ENCODE results near the gene C1orf210. TPM values are rescaled to one million over a fixed set of nuclear protein-coding genes. Genes with fewer than 3 reads are reported as not detected.

The C1orf210 gene
- total and polyA plus RNA-seq, 9 donors = 0.42 to 2.1 (median 0.72) TPM; not detected in 4

DNA sequence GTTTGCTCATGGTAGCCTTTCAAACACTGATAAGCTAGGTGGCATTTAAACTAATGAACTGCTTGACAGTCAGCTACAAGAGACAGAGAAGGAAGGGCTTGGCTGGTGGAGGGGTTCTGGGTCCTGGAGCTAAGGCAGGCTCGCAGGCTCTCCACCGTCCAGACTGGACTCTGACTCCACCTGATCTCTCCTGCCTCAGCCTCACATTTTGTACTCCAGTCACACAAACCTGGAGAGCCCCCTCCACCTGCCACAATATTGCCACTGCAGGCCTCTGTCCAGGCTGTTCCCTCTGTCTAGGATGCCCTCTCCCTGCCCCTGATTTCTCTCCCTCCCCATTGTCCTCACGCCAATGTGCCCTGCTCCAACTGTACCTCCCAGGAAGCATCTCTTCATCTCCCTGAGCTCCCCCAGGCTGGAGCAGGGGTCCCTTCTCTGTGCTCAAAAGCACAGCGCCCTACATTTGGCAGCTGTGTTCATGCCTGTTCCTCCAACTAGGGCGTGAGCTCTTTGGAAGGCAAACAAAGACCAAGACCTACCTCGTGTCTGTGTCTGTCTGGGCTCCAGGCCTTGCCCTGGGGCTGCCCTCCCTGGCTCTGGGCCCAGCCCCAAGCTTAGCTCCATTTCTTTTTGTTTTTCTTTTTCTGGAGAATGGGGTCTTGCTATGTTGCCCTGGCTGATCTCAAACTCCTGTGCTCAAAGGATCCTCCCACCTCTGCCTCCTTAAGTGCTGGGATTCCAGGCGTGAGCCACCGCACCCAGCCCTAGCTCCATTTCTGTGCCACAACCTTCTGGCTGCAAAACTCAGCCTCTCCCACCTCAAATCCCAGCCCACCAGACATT is 18.3 kb upstream of the C1orf210 start:
- TF ChIP-seq POLR2A (IDR thresholded peaks at IDR 0.05) = no peak
- TF ChIP-seq EP300 (IDR thresholded peaks at IDR 0.05) = no peak
- no peak for TF ChIP-seq CTCF (IDR thresholded peaks at IDR 0.05)
- no peak overlapping the region for H3K4me3 ChIP-seq
- no peaks in the 10 kb centered on the region for H3K9me3 ChIP-seq
- no peaks in the 10 kb centered on the region for H3K27me3 ChIP-seq
- no peaks in the 10 kb centered on the region for H3K36me3 ChIP-seq
- peaks cover 2% of the 10 kb centered on the region for H3K4me1 ChIP-seq (ENCODE audit: insufficient read depth)
- H3K27ac ChIP-seq = no peak overlapping the region
- WGBS, 3 donors = 61 to 64% (median 63%) methylated on average over 8 of the region's 8 CpGs
- DNase-seq = no peak
- intact Hi-C loops (cut with DNase I) = no loop called here

- H3K36me3 ChIP-seq = no peaks in the 10 kb centered on the region
- TF ChIP-seq CTCF (IDR thresholded peaks at IDR 0.05) (no peak), EP300 (IDR thresholded peaks at IDR 0.05) (no peak), POLR2A (IDR thresholded peaks at IDR 0.05) (no peak)
- H3K27me3 ChIP-seq = no peaks in the 10 kb centered on the region
- DNase-seq = no peak
- intact Hi-C loops (cut with DNase I) = no loop called here
- H3K4me3 ChIP-seq = no peak overlapping the region
- H3K4me1 ChIP-seq (ENCODE audit: insufficient read depth) = peaks cover 2% of the 10 kb centered on the region
- 62 to 70% (median 64%) methylated on average over 7 of the region's 7 CpGs for WGBS, 3 donors
- no peak overlapping the region for H3K27ac ChIP-seq
- no peaks in the 10 kb centered on the region for H3K9me3 ChIP-seq
Observed at GRCh38 chr1:43302721-43303470, 17.5 kb upstream of the C1orf210 start.

GRCh38 chr1:43302201-43302600 is 16.8 kb upstream of the C1orf210 start:
- H3K27ac ChIP-seq = no peak overlapping the region
- intact Hi-C loops (cut with DNase I) = no loop called here
- no peak for TF ChIP-seq POLR2A (IDR thresholded peaks at IDR 0.05)

GRCh38 chr1:43300378-43301094 is 15.2 kb upstream of the C1orf210 start, which contains the start of gene TIE1:
Gene TIE1 (plus strand): TSS chr1:43300982. CDS start chr1:43301072, 90 bp downstream.
- peaks cover 5% of the 10 kb centered on the region for H3K4me1 ChIP-seq (ENCODE audit: insufficient read depth)
- intact Hi-C loops (cut with DNase I) = no loop called here
- H3K36me3 ChIP-seq = no peaks in the 10 kb centered on the region
- H3K27ac ChIP-seq = no peak within 1 kb of the TSS
- DNase-seq = no peak
- 81 to 85% (median 82%) methylated on average over 10 of the region's 10 CpGs for WGBS, 3 donors
- no peak within 1 kb of the TSS for H3K4me3 ChIP-seq
- H3K9me3 ChIP-seq = no peaks in the 10 kb centered on the region
- TF ChIP-seq EP300 (IDR thresholded peaks at IDR 0.05) (no peak), POLR2A (IDR thresholded peaks at IDR 0.05) (no peak), CTCF (IDR thresholded peaks at IDR 0.05) (no peak)
- no peaks in the 10 kb centered on the region for H3K27me3 ChIP-seq

More at GRCh38 chr1:43302201-43302600, 16.8 kb upstream of the C1orf210 start:
- Histone ChIP-seq H3K27me3 (no peaks in the 10 kb centered on the region), H3K4me3 (no peak overlapping the region), H3K36me3 (no peaks in the 10 kb centered on the region), H3K9me3 (no peaks in the 10 kb centered on the region), H3K4me1 (ENCODE audit: insufficient read depth) (peaks cover 2% of the 10 kb centered on the region)
- 79 to 90% (median 83%) methylated on average over 1 of the region's 1 CpG for whole genome bisulfite sequencing, 3 donors
- DNase-seq = no peak
